Neural cell (in vitro differentiated cells): ENCODE results near the gene DAP3.

Experiments
- POLR2AphosphoS5 ChIP-seq: IDR thresholded peaks from 2 replicates; pipeline ENCODE4 v1.6.1; 2012
- SMC3 ChIP-seq: fragments of 450-650 bp; conservative IDR thresholded peaks from 2 replicates; pipeline ENCODE4 v1.6.1; 2014; ENCODE audit warnings: antibody characterized with exemption, mild to moderate bottlenecking, moderate library complexity; ENCODE audit not compliant: poor library complexity

DNA sequence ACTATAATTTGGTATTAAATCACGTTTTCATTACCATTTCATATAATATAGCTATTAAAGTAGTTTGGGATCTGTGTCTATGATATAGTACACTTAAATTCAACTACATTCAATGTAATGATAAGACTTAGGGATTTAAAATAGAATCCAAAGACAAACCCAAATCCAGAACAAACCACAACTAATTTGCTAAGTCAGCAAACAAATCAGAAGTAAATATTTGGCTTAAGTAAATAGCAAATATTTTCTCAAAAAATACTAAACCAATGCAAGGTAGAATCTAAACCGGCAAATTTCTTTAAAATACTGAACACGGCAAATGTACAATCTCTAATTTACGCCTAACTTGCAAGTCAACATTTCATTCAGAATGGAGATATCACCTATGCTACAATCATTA, 17.1 kb upstream of the DAP3 start:
- TF ChIP-seq POLR2AphosphoS5 (no peak), SMC3 (no peak)
